GM19324 (cell line): ENCODE measurements around the gene TRAM1L1.

Experiments
- ATAC-seq: cut with Tn5 transposase; IDR thresholded peaks from one replicate; pipeline ENCODE4 v1.9.1; 2021; ENCODE audit warnings: mild to moderate bottlenecking, moderate library complexity; ENCODE audit not compliant: unreplicated experiment, low FRiP score

The TRAM1L1 gene

DNA sequence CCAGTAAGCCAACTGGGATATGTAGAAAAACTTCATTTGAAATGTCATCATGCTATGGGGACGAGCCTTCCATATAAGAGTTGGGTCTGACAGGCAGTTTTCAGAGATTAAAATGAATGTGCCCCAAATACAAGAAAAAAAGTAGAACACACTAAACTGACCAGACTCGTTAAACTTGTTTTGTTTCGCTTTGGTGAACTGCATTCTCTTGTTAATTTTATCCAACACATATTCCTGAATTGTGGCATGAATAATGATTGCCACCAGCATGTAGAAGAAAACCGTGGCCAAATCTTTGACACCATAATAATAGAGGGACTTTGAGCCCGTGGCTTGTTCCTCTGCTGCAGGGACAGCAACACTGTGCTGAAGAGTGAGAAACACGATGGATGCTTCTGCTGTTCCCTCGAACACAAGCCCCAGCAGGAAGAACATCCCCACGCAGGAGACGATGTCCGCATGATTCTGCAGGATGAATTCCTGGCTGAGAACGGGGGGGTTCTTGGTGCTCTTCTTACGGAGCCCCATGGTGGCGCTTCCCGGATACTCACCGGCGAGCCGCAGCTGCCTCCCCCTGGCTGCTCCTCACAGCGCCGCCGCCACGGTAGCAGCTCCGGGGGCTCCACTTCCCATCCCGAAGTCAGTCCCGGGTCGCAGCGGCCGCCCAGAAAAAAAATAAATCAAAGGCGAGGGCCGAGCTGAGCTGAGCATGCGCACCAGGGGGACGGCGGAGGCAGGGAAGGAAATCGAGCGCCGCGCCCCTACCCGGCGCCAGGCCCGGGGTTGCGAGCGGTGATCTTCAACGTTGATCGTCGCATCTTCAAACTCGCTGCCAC, at the start of gene TRAM1L1:
TRAM1L1 (minus strand) TSS at position 711 of the 836 bp plus-strand sequence; CDS start at position 528, 183 bp downstream.
- ATAC-seq, result no peak

DNA sequence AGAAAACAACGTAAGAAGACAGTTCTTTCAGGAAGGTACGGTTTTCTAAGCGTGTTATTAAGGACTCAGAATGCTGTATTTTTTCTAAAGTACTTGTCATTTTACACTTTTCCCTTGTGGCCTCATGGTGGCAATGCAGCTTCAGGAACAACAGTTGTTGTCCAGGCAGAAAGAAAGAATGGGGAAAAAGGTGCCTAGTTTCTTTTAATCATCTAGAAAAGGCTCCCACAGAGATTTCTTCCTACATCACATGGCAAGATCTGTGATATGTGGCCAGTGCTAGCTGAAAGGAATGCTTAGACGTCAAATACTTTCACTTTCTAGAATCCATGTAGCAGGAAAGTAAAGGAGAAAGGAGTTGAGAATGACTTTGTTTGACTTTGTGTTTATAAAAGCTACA, 49.0 kb upstream of the TRAM1L1 start:
- ATAC-seq, result no peak

DNA sequence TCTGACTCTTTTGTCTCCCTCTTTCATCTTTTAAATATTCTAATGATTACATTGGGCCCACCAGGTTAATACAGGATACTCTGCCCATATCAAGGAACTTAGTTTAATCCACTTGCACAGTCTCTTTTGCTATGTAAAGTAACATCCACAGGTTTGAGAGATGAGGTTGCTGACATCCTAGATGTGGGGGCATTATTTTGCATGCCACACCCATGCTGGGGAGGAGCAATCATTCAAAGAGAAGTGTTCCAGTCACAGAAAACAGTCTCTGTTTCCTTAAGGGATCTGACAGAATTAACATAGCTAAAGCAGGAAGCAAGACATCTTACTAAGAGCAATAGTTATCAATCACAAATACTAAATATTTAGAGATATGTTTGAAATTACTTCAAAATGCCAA, 11.5 kb upstream of the TRAM1L1 start:
- ATAC-seq, result no peak

- no peak for ATAC-seq
Observed at GRCh38 chr4:117096462-117096861, 11.1 kb upstream of the TRAM1L1 start.

GRCh38 chr4:117093571-117093970, 8.2 kb upstream of the TRAM1L1 start:
- ATAC-seq, result no peak

DNA sequence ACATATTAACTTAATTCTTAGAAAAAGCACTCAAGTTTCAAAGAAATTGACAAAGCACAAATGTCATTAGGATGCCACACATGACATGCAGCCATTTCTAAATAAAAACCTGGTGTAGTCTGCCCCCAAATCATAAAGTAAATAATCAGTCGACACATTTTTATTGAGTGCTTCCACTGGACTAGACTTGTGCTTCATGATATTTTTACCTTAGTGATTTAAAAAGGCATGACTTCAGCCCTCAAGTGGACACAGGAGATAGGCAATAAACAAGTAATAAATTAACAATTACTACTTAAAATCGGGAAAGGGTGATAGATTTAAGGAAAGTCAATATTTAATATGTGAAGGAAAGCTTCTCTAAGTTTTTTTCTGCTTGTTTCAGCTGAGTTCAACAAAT, 7.6 kb downstream of the TRAM1L1 start:
- ATAC-seq, result no peak

GRCh38 chr4:117068120-117068519, 17.3 kb downstream of the TRAM1L1 start:
- ATAC-seq, result no peak

DNA sequence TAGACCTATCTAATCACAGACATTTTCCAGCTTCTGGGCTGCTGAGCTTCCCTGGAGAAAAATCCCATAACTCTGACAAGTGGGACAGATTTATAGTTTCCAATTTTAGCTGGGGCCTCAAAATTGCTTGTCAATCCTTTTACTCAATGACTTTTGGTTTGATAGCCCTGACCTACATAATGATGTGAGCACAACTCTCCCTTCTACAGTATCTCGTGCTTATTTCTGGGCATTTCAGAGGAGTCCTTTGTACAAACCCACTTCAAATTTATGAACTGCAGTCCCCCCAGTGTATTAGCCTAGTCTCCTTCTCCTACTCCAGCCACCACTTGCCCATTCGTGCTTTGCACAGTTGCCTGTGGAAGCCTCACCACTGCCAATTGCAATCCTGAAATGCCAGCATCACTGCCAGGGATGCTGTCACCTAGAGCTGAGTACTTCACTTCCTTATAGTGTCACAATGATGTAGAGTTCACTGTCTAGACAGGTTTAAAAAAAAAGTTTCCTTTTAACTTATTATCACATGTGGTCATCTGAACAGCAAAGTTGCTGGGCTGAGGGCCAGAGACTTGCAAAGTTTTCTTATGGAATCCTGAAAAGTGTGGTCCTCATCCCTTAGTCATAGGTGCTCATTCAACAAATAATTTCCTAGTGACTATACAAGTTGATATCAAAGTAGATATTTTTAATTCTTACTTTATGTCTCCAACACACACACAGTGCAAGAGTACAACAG, 21.2 kb downstream of the TRAM1L1 start:
- ATAC-seq, result no peak

DNA sequence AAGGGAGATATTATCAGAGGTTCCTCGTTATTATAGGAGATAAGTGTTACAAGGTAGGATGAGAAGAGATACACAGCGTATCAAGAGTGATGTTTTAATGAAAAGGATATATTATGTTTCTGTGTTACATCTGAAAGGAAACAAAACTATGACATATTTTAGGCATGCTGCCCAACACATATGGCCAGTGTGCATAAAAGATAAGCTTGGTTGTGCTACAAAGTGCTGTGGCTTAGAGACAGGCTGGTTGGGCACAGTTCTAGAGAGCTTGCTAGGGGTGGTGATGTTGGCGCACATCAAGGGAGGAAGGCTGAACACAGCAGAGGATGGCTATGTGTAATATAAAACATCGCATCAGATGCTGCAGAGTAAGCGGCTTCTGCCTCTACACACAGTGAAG, 42.4 kb downstream of the TRAM1L1 start:
- ATAC-seq, result no peak
